ENCODE data around the gene FADS2. TPM values are rescaled to one million over a fixed set of nuclear protein-coding genes. Genes with fewer than 3 reads are reported as not detected.

FADS2 gene
- total and polyA plus RNA-seq, 2 of the 13 experiments (the other 11 are each of a cell fraction or from before 2014, with no cell fraction given) = 90.1 to 124 TPM

GRCh38 chr11:61778357-61778886 lies 49.7 kb upstream of the FADS2 start (continued):
- no peak for TF ChIP-seq ZNF646 (CRISPR knock-in tag; IDR thresholded peaks at IDR 0.05)
- no peak for TF ChIP-seq FOSL2 (CRISPR knock-in tag; IDR thresholded peaks at IDR 0.05)
- TF ChIP-seq ZNF512 (CRISPR knock-in tag; IDR thresholded peaks at IDR 0.05) = no peak
- no peak for TF ChIP-seq SOX5 (CRISPR knock-in tag; IDR thresholded peaks at IDR 0.05; ENCODE audit: borderline replicate concordance)

Measured in HepG2 (cell line).